ENCODE results near the gene DIP2C.
"Not testable (repeated sequence)": the region's sequence is repeated elsewhere in the genome, so short reads cannot be mapped to it uniquely, and the experiment has no call there.

Gene DIP2C

GRCh38 chr10:368579-369220 is 320.8 kb downstream of the DIP2C start:
- H3K27me3 ChIP-seq (ENCODE audit: insufficient read depth, low read length): no peaks in the 10 kb centered on the region
- peaks cover 52% of the 10 kb centered on the region for H3K36me3 ChIP-seq (ENCODE audit: insufficient read depth, low read length)
- H3K9me3 ChIP-seq (ENCODE audit: low read length): no peaks in the 10 kb centered on the region

DNA sequence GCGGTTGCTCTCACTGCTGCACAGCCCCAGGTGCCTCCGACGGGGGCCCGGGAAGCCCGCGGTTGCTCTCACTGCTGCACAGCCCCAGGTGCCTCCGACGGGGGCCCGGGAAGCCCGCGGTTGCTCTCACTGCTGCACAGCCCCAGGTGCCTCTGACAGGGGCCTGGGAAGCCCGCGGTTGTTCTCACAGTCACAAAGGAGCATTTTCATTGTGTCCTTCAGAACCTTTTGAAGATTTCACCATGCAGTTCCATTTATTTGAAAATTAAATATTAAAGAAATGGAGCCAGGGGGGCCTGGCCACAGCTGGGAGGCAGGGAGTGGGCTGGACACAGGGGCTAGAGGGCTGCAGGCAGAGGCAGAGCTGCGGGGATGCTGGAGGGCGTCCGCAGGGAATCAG is 321.4 kb downstream of the DIP2C start:
- H3K36me3 ChIP-seq (ENCODE audit: insufficient read depth, low read length): peaks cover 57% of the 10 kb centered on the region
- H3K9me3 ChIP-seq (ENCODE audit: low read length); H2AFZ ChIP-seq (ENCODE audit: low read depth, low read length); H3K4me1 ChIP-seq (ENCODE audit: insufficient read depth, low read length); H3K4me3 ChIP-seq (ENCODE audit: low read length); H3K27me3 ChIP-seq (ENCODE audit: insufficient read depth, low read length): not testable (repeated sequence)

More at GRCh38 chr10:368579-369220, 320.8 kb downstream of the DIP2C start:
- H3K4me1 ChIP-seq (ENCODE audit: insufficient read depth, low read length): peaks cover 8% of the 10 kb centered on the region
- no peak overlapping the region for H2AFZ ChIP-seq (ENCODE audit: low read depth, low read length)
- no peak overlapping the region for H3K4me3 ChIP-seq (ENCODE audit: low read length)

GRCh38 chr10:367636-368035 is 321.8 kb downstream of the DIP2C start:
- Histone ChIP-seq H3K27me3 (ENCODE audit: insufficient read depth, low read length) (no peaks in the 10 kb centered on the region), H3K9me3 (ENCODE audit: low read length) (no peaks in the 10 kb centered on the region), H3K4me3 (ENCODE audit: low read length) (no peak overlapping the region), H2AFZ (ENCODE audit: low read depth, low read length) (no peak overlapping the region), H3K36me3 (ENCODE audit: insufficient read depth, low read length) (peaks cover 60% of the 10 kb centered on the region), H3K4me1 (ENCODE audit: insufficient read depth, low read length) (no peaks in the 10 kb centered on the region)

GRCh38 chr10:366186-366585 is 323.3 kb downstream of the DIP2C start:
- H2AFZ ChIP-seq (ENCODE audit: low read depth, low read length): no peak overlapping the region
- H3K9me3 ChIP-seq (ENCODE audit: low read length): no peaks in the 10 kb centered on the region
- H3K4me3 ChIP-seq (ENCODE audit: low read length): no peak overlapping the region
- H3K36me3 ChIP-seq (ENCODE audit: insufficient read depth, low read length): peaks cover 68% of the 10 kb centered on the region
- H3K27me3 ChIP-seq (ENCODE audit: insufficient read depth, low read length): no peaks in the 10 kb centered on the region
- H3K4me1 ChIP-seq (ENCODE audit: insufficient read depth, low read length): peaks cover 14% of the 10 kb centered on the region

- H3K9me3 ChIP-seq (ENCODE audit: low read length): no peaks in the 10 kb centered on the region
- H2AFZ ChIP-seq (ENCODE audit: low read depth, low read length): no peak overlapping the region
- peaks cover 16% of the 10 kb centered on the region for H3K4me1 ChIP-seq (ENCODE audit: insufficient read depth, low read length)
- H3K4me3 ChIP-seq (ENCODE audit: low read length): no peak overlapping the region
- no peaks in the 10 kb centered on the region for H3K27me3 ChIP-seq (ENCODE audit: insufficient read depth, low read length)
- H3K36me3 ChIP-seq (ENCODE audit: insufficient read depth, low read length): peaks cover 83% of the 10 kb centered on the region
Measured at GRCh38 chr10:364267-364775, 325.1 kb downstream of the DIP2C start.

GRCh38 chr10:363152-363551 is 326.3 kb downstream of the DIP2C start:
- Histone ChIP-seq H3K4me3 (ENCODE audit: low read length) (no peak overlapping the region), H3K4me1 (ENCODE audit: insufficient read depth, low read length) (peaks cover 16% of the 10 kb centered on the region), H3K9me3 (ENCODE audit: low read length) (no peaks in the 10 kb centered on the region), H2AFZ (ENCODE audit: low read depth, low read length) (no peak overlapping the region), H3K36me3 (ENCODE audit: insufficient read depth, low read length) (peaks cover 80% of the 10 kb centered on the region), H3K27me3 (ENCODE audit: insufficient read depth, low read length) (no peaks in the 10 kb centered on the region)

DNA sequence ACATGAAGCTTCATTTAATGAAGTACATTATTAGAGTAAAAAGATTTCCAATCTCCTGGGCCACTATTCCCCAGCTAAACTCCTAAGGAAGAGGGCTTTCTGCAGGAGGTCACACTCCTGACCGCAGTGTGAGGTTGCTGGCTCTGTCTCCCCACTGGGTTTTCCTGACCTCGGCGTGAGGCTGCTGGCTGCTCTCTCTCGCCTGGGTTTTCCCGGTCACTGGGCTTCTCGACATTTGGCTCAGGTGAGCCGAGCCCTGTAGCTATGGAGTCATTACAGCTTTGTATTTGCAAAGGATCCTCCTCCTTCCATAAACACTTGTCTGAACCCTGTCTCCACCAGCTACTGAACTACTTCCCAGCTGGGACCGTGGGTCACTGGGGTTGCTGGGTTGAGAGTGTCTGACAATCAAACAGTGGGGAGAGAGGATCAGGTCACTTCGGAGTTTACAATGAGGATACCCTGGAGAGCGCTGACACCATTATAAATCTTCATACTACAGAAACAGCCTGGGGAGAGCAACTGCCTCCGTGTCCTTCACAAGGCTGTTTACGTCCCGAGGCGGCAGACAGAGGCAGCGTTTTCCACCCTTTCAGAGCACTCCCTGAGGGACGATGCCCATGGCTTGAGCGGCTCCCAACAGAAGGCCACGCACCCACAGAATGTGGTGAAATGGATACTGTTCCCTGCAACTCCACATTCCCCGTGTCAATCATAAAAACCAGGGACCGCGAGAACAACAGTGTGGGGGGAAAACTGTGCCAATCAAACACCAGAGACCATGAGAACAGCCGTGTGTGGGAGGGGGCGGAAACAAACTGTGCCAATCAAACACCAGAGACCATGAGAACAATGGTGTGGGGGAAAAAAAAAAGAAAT is 328.0 kb downstream of the DIP2C start:
- peaks cover 86% of the 10 kb centered on the region for H3K36me3 ChIP-seq (ENCODE audit: insufficient read depth, low read length)

DNA sequence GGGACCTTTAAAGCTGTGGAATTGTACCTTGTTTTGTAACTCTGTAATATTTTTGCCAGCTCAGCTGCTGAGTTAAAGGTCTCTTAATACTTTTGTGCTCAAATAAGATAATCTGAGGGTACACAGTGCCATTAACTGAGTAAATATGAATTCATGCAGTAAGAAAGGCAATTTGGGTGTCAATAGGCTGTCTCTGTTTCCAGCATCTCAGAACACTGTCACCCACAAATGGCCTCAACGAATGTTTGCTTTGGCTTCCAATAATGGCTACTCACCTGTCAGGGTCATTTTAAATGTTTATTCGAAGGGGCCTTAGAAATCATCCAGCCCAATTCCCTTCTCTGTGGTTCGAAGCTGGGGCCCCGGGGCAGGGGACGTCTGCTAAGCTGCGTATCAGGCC is 328.8 kb downstream of the DIP2C start:
- Histone ChIP-seq H3K9me3 (ENCODE audit: low read length) (no peaks in the 10 kb centered on the region), H2AFZ (ENCODE audit: low read depth, low read length) (no peak overlapping the region), H3K4me1 (ENCODE audit: insufficient read depth, low read length) (peaks cover 16% of the 10 kb centered on the region), H3K4me3 (ENCODE audit: low read length) (no peak overlapping the region), H3K36me3 (ENCODE audit: insufficient read depth, low read length) (peaks cover 86% of the 10 kb centered on the region), H3K27me3 (ENCODE audit: insufficient read depth, low read length) (no peaks in the 10 kb centered on the region)

More for the DNA sequence above, 328.0 kb downstream of the DIP2C start:
- Histone ChIP-seq H3K9me3 (ENCODE audit: low read length) (no peaks in the 10 kb centered on the region), H3K27me3 (ENCODE audit: insufficient read depth, low read length) (no peaks in the 10 kb centered on the region), H2AFZ (ENCODE audit: low read depth, low read length) (no peak overlapping the region), H3K4me3 (ENCODE audit: low read length) (no peak overlapping the region), H3K4me1 (ENCODE audit: insufficient read depth, low read length) (peaks cover 16% of the 10 kb centered on the region)

DNA sequence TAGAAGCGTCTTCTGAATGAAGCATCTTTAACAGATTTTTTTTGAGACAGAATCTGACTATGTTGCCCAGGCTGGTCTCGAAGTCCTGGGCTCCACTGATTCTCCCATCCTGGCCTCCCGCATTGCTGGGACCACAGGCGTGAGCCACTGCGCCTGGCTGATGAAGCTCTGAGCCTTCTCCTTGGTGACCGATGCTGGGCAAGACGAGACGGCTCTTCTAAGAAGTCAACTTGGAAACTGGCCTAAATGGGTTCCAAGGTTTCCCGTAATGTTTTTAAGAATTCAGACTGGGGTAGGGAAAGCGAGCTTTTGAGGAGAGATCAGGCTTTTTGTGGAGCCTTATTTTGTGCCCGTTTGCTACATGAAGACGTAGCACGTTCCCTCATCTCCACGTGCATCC is 329.7 kb downstream of the DIP2C start:
- Histone ChIP-seq H3K4me1 (ENCODE audit: insufficient read depth, low read length) (peaks cover 16% of the 10 kb centered on the region), H3K9me3 (ENCODE audit: low read length) (no peaks in the 10 kb centered on the region), H2AFZ (ENCODE audit: low read depth, low read length) (no peak overlapping the region), H3K4me3 (ENCODE audit: low read length) (no peak overlapping the region), H3K27me3 (ENCODE audit: insufficient read depth, low read length) (no peaks in the 10 kb centered on the region), H3K36me3 (ENCODE audit: insufficient read depth, low read length) (peaks cover 89% of the 10 kb centered on the region)

DNA sequence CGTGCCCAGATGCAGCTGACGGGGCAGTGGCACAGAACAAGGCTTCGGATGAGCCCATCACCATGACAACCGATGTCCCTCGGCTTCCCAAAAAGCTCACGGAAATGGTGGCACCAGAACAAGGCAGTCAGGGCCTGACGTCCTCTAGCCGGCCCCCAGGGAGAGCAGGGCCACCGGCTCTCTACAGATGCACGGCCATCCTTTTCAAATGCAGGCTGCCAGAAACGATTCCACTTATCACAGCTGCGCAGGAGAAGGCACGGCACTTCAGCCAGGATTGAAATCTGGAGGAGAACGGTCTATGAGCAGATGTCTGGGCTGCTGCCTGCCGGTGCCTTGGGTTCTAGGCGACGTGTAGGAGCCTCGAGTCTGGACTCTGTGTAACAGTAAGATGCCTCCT is 330.4 kb downstream of the DIP2C start:
- H3K9me3 ChIP-seq (ENCODE audit: low read length): no peaks in the 10 kb centered on the region
- no peaks in the 10 kb centered on the region for H3K27me3 ChIP-seq (ENCODE audit: insufficient read depth, low read length)
- no peak overlapping the region for H2AFZ ChIP-seq (ENCODE audit: low read depth, low read length)
- no peak overlapping the region for H3K4me3 ChIP-seq (ENCODE audit: low read length)
- peaks cover 16% of the 10 kb centered on the region for H3K4me1 ChIP-seq (ENCODE audit: insufficient read depth, low read length)
- peaks cover 89% of the 10 kb centered on the region for H3K36me3 ChIP-seq (ENCODE audit: insufficient read depth, low read length)

DNA sequence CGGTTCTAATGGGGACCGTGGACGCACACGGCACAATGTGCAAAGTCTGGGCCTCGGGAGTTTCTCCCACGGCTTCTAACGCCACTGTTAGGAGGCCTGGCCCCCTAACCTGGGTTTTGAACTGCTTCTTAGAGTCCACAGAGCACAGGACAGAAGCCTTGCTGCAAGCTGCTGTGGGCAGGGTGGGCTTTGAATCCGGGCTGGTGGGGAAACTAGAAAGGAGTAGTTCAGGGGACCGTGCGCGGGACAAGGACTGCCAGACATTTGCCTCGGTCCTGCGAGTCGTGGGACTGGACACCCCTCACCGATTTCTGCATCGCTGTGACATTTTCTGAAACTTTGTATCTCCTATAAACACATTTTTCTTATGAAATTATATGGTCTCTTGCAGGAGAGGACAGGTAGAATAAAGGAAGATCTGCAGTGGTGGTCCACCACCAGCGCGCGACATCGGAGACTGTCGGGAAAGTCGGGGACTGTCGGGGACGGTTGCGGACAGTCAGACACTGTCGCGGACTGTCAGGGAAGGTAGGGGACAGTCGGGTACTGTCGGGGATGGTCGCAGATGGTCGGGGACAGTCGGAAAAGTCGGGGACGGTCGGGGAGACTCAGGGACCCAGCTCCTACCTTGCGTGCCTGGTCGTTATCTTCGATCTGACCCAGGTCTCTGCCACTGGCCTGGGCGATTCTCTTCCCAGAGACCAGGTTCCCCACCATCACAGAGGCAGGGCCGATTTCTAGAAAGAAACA is 332.1 kb downstream of the DIP2C start:
- no peak overlapping the region for H3K4me3 ChIP-seq (ENCODE audit: low read length)
- peaks cover 86% of the 10 kb centered on the region for H3K36me3 ChIP-seq (ENCODE audit: insufficient read depth, low read length)
- H3K9me3 ChIP-seq (ENCODE audit: low read length): no peaks in the 10 kb centered on the region
- no peaks in the 10 kb centered on the region for H3K27me3 ChIP-seq (ENCODE audit: insufficient read depth, low read length)
- no peak overlapping the region for H2AFZ ChIP-seq (ENCODE audit: low read depth, low read length)
- peaks cover 13% of the 10 kb centered on the region for H3K4me1 ChIP-seq (ENCODE audit: insufficient read depth, low read length)

- peaks cover 87% of the 10 kb centered on the region for H3K36me3 ChIP-seq (ENCODE audit: insufficient read depth, low read length)
- no peaks in the 10 kb centered on the region for H3K9me3 ChIP-seq (ENCODE audit: low read length)
- peaks cover 4% of the 10 kb centered on the region for H3K4me1 ChIP-seq (ENCODE audit: insufficient read depth, low read length)
- H2AFZ ChIP-seq (ENCODE audit: low read depth, low read length): no peak overlapping the region
- H3K27me3 ChIP-seq (ENCODE audit: insufficient read depth, low read length): no peaks in the 10 kb centered on the region
- H3K4me3 ChIP-seq (ENCODE audit: low read length): no peak overlapping the region
Measured at GRCh38 chr10:356452-356851, 333.0 kb downstream of the DIP2C start.
